Measurements from ENCODE around the gene LCE3E. TPM values are rescaled to one million over a fixed set of nuclear protein-coding genes. Genes with fewer than 3 reads are reported as not detected.

The LCE3E gene
- total RNA-seq, 2 experiments from 2014 or later, result not detected

- no peaks in the 10 kb centered on the region for H3K36me3 ChIP-seq (ENCODE audit: insufficient read depth, low read length)
- Mint-ChIP-seq H3K4me3 (no peak overlapping the region), H3K9me3 (no peaks in the 10 kb centered on the region), H3K36me3 (ENCODE audit: low read depth) (no peaks in the 10 kb centered on the region), H3K27ac (no peak overlapping the region), H3K4me1 (ENCODE audit: low read depth) (no peaks in the 10 kb centered on the region), H3K27me3 (peaks cover 60% of the 10 kb centered on the region)
- TF ChIP-seq CTCF (IDR thresholded peaks at IDR 0.05), result no peak
- intact Hi-C loops (cut with DNase I, micrococcal nuclease), result no loop called here
- ChIA-PET CTCF (no interaction called here), POLR2A (no interaction called here)
- ATAC-seq (ENCODE audit: poor library complexity), result no peak
- no peaks in the 10 kb centered on the region for H3K4me1 ChIP-seq (ENCODE audit: insufficient read depth, low read length)
- peaks cover 4 to 28% of the 10 kb centered on the region in 2 experiments for H3K27me3 ChIP-seq (ENCODE audit: control insufficient read depth in 1 of 2, insufficient read depth in 2 of 2, low read length in 2 of 2)
- no peak overlapping the region for H3K4me3 ChIP-seq (ENCODE audit: low read length)
- H3K9me3 ChIP-seq (ENCODE audit: control insufficient read depth in 1 of 2, insufficient read depth in 1 of 2, low read length in 2 of 2), result no peaks in the 10 kb centered on the region
- H3K27ac ChIP-seq (ENCODE audit: low read depth in 1 of 2, low read length in 2 of 2), result no peak overlapping the region
- no peak for DNase-seq
Measured at GRCh38 chr1:152539901-152540300, 26.7 kb downstream of the LCE3E start.

GRCh38 chr1:152537496-152537895 is 29.1 kb downstream of the LCE3E start:
- Histone ChIP-seq H3K4me1 (ENCODE audit: insufficient read depth, low read length) (no peaks in the 10 kb centered on the region), H3K4me3 (ENCODE audit: low read length) (no peak overlapping the region), H3K36me3 (ENCODE audit: insufficient read depth, low read length) (no peaks in the 10 kb centered on the region), H3K9me3 (ENCODE audit: control insufficient read depth in 1 of 2, insufficient read depth in 1 of 2, low read length in 2 of 2) (no peaks in the 10 kb centered on the region), H3K27me3 (ENCODE audit: control insufficient read depth in 1 of 2, insufficient read depth in 2 of 2, low read length in 2 of 2) (peaks cover 7 to 30% of the 10 kb centered on the region in 2 experiments), H3K27ac (ENCODE audit: low read depth in 1 of 2, low read length in 2 of 2) (no peak overlapping the region)
- no peaks in the 10 kb centered on the region for H3K4me1 Mint-ChIP-seq (ENCODE audit: low read depth)
- POLR2A ChIA-PET, result no interaction called here
- H3K27ac Mint-ChIP-seq, result no peak overlapping the region
- peaks cover 64% of the 10 kb centered on the region for H3K27me3 Mint-ChIP-seq
- DNase-seq (no peak), ATAC-seq (ENCODE audit: poor library complexity) (no peak)
- CTCF ChIA-PET, result no interaction called here
- no peaks in the 10 kb centered on the region for H3K9me3 Mint-ChIP-seq
- intact Hi-C loops (cut with DNase I, micrococcal nuclease), result no loop called here
- no peaks in the 10 kb centered on the region for H3K36me3 Mint-ChIP-seq (ENCODE audit: low read depth)
- no peak for TF ChIP-seq CTCF (IDR thresholded peaks at IDR 0.05)
- H3K4me3 Mint-ChIP-seq, result no peak overlapping the region

- no peak overlapping the region for H3K4me3 Mint-ChIP-seq
- no peak for TF ChIP-seq CTCF (IDR thresholded peaks at IDR 0.05)
- Histone ChIP-seq H3K9me3 (ENCODE audit: control insufficient read depth in 1 of 2, insufficient read depth in 1 of 2, low read length in 2 of 2) (no peaks in the 10 kb centered on the region), H3K4me3 (ENCODE audit: low read length) (no peak overlapping the region), H3K27ac (ENCODE audit: low read depth in 1 of 2, low read length in 2 of 2) (no peak overlapping the region), H3K4me1 (ENCODE audit: insufficient read depth, low read length) (no peaks in the 10 kb centered on the region), H3K27me3 (ENCODE audit: control insufficient read depth in 1 of 2, insufficient read depth in 2 of 2, low read length in 2 of 2) (peaks cover 7 to 19% of the 10 kb centered on the region in 2 experiments), H3K36me3 (ENCODE audit: insufficient read depth, low read length) (no peaks in the 10 kb centered on the region)
- DNase-seq (no peak), ATAC-seq (ENCODE audit: poor library complexity) (no peak)
- ChIA-PET POLR2A (no interaction called here), CTCF (no interaction called here)
- H3K9me3 Mint-ChIP-seq, result no peaks in the 10 kb centered on the region
- no peaks in the 10 kb centered on the region for H3K36me3 Mint-ChIP-seq (ENCODE audit: low read depth)
- no peaks in the 10 kb centered on the region for H3K4me1 Mint-ChIP-seq (ENCODE audit: low read depth)
- no peak overlapping the region for H3K27ac Mint-ChIP-seq
- intact Hi-C loops (cut with DNase I, micrococcal nuclease), result no loop called here
- H3K27me3 Mint-ChIP-seq, result peaks cover 56% of the 10 kb centered on the region
Measured at GRCh38 chr1:152535774-152536173, 30.8 kb downstream of the LCE3E start.
